ENCODE measurements around the gene KIAA1328.

- TF ChIP-seq CTCF (IDR thresholded peaks at IDR 0.05) (no peak), POLR2AphosphoS5 (IDR thresholded peaks at IDR 0.05) (no peak), POLR2A (IDR thresholded peaks at IDR 0.05) (no peak), EP300 (IDR thresholded peaks at IDR 0.05) (no peak)
Measured at GRCh38 chr18:36901277-36901701, 72.4 kb downstream of the KIAA1328 start.

Data from upper lobe of left lung (tissue), 4 donors.